Nephron (organoid): ENCODE measurements around the gene LRP8.

ENCODE experiments used
- H3K27ac Mint-ChIP-seq, 3 experiments: 2 replicates each; pipeline ENCODE4 v1.8.0; 2020; ENCODE audit warnings: mixed read lengths in 3 of 3, mild to moderate bottlenecking in 2 of 3, moderate library complexity in 1 of 3
- H3K27me3 Mint-ChIP-seq: 2 replicates; pipeline ENCODE4 v1.8.0; 2021; ENCODE audit warnings: low read depth, mild to moderate bottlenecking, moderate library complexity, mixed read lengths
- H3K36me3 Mint-ChIP-seq: 2 replicates; pipeline ENCODE4 v1.8.0; 2020; ENCODE audit warnings: low read depth, mixed read lengths
- H3K4me1 Mint-ChIP-seq: 2 replicates; pipeline ENCODE4 v1.8.0; 2020; ENCODE audit warnings: mixed read lengths
- H3K4me3 Mint-ChIP-seq, 3 experiments: 2 replicates each; pipeline ENCODE4 v1.8.0; 2020; ENCODE audit warnings: mild to moderate bottlenecking in 3 of 3, mixed read lengths in 3 of 3, moderate library complexity in 2 of 3
- H3K9me3 Mint-ChIP-seq: 2 replicates; pipeline ENCODE4 v1.8.0; 2020; ENCODE audit warnings: mixed read lengths
- TF ChIP-seq, protein P1 (sequence below), 3 experiments: fragments of 200-600 bp; sonication (generic); IDR thresholded peaks; one replicate each; pipeline ENCODE4 v1.5.0; 2021; ENCODE audit warnings: antibody characterized with exemption in 3 of 3; ENCODE audit not compliant: unreplicated experiment in 3 of 3

Gene LRP8

DNA sequence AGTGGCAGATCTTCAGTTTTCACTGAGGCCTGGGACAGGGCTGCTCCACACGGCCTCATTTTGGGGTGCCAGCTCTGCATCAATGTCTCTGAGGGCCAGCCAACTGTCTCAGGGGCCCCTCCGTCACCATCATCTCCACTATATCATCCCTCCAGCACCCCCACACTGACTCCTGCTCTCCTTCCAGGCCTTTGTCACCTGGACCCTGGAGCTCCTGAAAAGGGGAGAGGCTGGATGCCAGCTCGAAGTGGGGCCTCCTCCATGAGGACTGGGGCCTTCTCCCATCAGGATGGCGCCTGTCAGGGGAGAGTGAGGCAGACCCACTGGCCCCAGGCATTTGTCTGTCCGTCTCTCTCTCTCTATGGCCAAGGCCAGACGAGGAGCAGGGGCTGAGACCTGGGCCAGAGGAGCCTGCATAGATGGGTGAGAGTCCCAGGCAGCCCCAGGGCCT is 44.7 kb upstream of the LRP8 start:
- peaks cover 12% of the 10 kb centered on the region for H3K4me1 Mint-ChIP-seq

DNA sequence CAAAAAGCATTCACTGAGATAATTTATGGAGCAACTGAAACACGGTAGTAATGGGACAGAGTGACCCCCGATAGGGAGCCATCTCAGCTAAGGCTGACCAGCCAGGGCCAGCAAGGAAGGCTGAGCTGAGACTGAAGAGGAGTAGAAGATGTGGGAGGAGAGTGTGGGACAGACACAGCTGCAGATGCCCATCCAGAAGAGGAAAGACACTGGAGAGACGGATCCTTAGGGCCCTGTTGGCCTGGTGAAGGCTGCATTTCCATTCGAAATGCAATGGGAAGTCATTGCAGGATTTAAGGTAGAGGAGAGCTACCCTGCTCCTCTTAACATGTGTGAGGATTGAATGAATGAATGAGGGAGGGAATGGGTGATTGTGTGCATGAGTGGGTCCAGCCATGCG is 44.0 kb upstream of the LRP8 start:
- Mint-ChIP-seq H3K4me3 (no peak overlapping the region), H3K36me3 (no peaks in the 10 kb centered on the region), H3K27ac (no peak overlapping the region), H3K4me1 (peaks cover 12% of the 10 kb centered on the region), H3K9me3 (no peaks in the 10 kb centered on the region), H3K27me3 (peaks cover 23% of the 10 kb centered on the region)
- TF ChIP-seq, protein P1, sequence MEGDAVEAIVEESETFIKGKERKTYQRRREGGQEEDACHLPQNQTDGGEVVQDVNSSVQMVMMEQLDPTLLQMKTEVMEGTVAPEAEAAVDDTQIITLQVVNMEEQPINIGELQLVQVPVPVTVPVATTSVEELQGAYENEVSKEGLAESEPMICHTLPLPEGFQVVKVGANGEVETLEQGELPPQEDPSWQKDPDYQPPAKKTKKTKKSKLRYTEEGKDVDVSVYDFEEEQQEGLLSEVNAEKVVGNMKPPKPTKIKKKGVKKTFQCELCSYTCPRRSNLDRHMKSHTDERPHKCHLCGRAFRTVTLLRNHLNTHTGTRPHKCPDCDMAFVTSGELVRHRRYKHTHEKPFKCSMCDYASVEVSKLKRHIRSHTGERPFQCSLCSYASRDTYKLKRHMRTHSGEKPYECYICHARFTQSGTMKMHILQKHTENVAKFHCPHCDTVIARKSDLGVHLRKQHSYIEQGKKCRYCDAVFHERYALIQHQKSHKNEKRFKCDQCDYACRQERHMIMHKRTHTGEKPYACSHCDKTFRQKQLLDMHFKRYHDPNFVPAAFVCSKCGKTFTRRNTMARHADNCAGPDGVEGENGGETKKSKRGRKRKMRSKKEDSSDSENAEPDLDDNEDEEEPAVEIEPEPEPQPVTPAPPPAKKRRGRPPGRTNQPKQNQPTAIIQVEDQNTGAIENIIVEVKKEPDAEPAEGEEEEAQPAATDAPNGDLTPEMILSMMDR (IDR thresholded peaks at IDR 0.05; ENCODE audit: unreplicated experiment in 3 of 3) = no peak

More for the DNA sequence above, 44.7 kb upstream of the LRP8 start:
- H3K4me3 Mint-ChIP-seq = no peak overlapping the region
- H3K9me3 Mint-ChIP-seq = no peaks in the 10 kb centered on the region
- H3K27me3 Mint-ChIP-seq = peaks cover 23% of the 10 kb centered on the region
- H3K27ac Mint-ChIP-seq = no peak overlapping the region
- H3K36me3 Mint-ChIP-seq = no peaks in the 10 kb centered on the region
- TF ChIP-seq, protein P1 (IDR thresholded peaks at IDR 0.05; ENCODE audit: unreplicated experiment in 3 of 3) = no peak

DNA sequence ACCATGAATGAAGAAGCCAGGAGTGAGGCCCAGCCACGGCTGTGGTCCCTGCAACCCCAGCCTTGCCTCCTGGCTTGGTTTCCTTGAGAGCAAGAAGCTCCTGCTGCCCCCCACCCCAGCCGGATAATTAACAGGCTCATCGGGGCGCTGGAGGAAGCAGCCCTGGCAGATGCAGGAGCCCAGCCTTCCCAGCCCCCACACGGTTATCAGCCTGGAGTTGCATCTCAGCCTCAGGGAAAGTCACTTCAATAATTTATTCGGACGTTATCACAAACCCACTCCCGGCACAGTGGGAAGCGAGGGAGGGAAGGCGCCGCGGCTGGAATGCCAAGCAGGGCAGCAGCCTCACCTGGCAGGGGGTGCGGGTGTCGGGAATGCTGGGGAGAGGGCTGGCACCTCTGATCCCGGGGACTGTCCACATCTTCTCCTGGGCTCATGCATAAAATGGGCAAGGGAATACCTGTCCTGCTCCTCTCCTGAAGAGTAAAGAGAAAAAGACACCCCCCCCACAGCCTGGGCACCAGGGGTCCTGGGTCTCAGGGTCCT is 43.3 kb upstream of the LRP8 start:
- no peaks in the 10 kb centered on the region for H3K36me3 Mint-ChIP-seq
- peaks cover 21% of the 10 kb centered on the region for H3K27me3 Mint-ChIP-seq
- H3K9me3 Mint-ChIP-seq = no peaks in the 10 kb centered on the region
- H3K4me3 Mint-ChIP-seq = no peak overlapping the region
- peaks cover 12% of the 10 kb centered on the region for H3K4me1 Mint-ChIP-seq
- TF ChIP-seq, protein P1 (IDR thresholded peaks at IDR 0.05; ENCODE audit: unreplicated experiment in 3 of 3) = no peak
- no peak overlapping the region for H3K27ac Mint-ChIP-seq

DNA sequence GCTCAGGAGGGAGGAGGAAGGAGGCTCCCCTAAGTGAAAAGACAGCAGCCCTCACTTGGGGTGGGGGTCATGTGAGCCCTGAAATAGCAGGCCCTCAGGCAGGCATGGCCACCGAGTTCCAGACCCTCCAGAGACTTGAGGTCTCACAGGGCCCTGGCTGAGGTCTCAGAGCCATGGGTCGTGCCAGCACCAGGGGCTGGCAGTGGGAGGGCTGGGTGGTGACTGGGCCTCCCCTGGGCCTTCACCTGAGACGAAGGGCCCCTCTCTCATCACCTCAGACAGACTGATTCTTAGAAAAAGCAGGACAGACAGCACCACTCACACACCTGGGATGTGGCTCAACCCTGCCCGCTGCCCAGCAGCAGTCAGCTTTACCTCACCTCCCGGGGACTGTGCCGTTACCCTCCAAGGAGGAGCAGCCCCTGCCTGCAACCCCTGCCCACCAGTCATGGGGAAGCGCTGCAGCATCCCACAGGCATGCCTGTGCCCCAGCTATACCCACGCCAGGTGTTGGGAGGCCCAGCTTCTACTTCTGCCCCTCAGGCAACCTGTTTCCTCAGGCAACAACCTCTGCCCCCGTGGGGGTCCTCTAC is 42.6 kb upstream of the LRP8 start:
- Mint-ChIP-seq H3K4me1 (peaks cover 6% of the 10 kb centered on the region), H3K27ac (no peak overlapping the region), H3K36me3 (no peaks in the 10 kb centered on the region), H3K9me3 (no peaks in the 10 kb centered on the region), H3K27me3 (peaks cover 21% of the 10 kb centered on the region), H3K4me3 (no peak overlapping the region)
- TF ChIP-seq, protein P1 (IDR thresholded peaks at IDR 0.05; ENCODE audit: unreplicated experiment in 3 of 3) = no peak

DNA sequence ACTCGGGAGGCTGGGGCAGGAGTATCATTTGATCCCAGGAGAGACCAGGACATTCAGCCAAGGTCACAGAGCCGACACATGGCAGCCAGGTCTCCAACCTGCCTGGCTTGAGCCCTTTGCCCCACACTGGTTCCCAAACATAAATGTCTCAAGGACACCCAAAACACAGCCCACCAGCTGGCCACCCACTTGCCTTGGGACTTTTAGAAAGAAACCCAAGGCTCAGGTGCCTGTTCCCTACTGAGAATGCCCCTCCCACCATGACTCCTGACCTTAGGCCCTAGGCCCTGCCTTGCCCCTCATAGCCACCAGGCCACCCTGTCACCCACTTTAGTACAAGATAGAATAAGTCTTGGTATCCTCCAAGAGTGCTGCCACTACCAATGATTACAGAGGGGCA is 41.9 kb upstream of the LRP8 start:
- Mint-ChIP-seq H3K9me3 (no peaks in the 10 kb centered on the region), H3K4me3 (no peak overlapping the region)

More for the DNA sequence above, 41.9 kb upstream of the LRP8 start:
- Mint-ChIP-seq H3K27ac (no peak overlapping the region), H3K36me3 (no peaks in the 10 kb centered on the region), H3K27me3 (peaks cover 22% of the 10 kb centered on the region), H3K4me1 (no peaks in the 10 kb centered on the region)
- TF ChIP-seq, protein P1 (IDR thresholded peaks at IDR 0.05; ENCODE audit: unreplicated experiment in 3 of 3) = no peak
